Left lung (tissue), 10 donors: ENCODE data around the gene PISD. TPM values are rescaled to one million over a fixed set of nuclear protein-coding genes. Genes with fewer than 3 reads are reported as not detected.

Source experiments
- ATAC-seq: fragments of 200-7000 bp; cut with Tn5 transposase; one replicate; pipeline ENCODE4 v1.9.1; 2020; ENCODE audit warnings: moderate library complexity
- DNase-seq, 4 donors: peaks; one replicate each; pipeline ENCODE4 v3.0.0-alpha.2; 2013 to 2020
- H3K27ac ChIP-seq, 2 donors: fragments of 200-600 bp; sonication (generic) in 1 of 2; one replicate each; pipeline versions ENCODE4 v1.5.0 to v1.8.0; 2020 to 2021
- H3K27me3 ChIP-seq, 2 donors: fragments of 200-600 bp; sonication (generic) in 1 of 2; one replicate each; pipeline versions ENCODE4 v1.5.0 to v1.8.0; 2020 to 2021
- H3K36me3 ChIP-seq, 2 donors: fragments of 200-600 bp; sonication (generic) in 1 of 2; one replicate each; pipeline versions ENCODE4 v1.5.0 to v1.8.0; 2020 to 2021
- H3K4me1 ChIP-seq, 2 donors: fragments of 200-600 bp; one replicate each; pipeline ENCODE4 v1.8.0; 2021
- H3K4me3 ChIP-seq, 2 donors: fragments of 200-600 bp; sonication (generic) in 1 of 2; one replicate each; pipeline versions ENCODE4 v1.5.0 to v1.8.0; 2020 to 2021; ENCODE audit warnings: mild to moderate bottlenecking in 1 of 2
- H3K9me3 ChIP-seq, 2 donors: fragments of 200-600 bp; sonication (generic) in 1 of 2; one replicate each; pipeline versions ENCODE4 v1.5.0 to v1.8.0; 2020 to 2021
- CTCF ChIP-seq, 2 donors: fragments of 200-600 bp; sonication (generic) in 1 of 2; IDR thresholded peaks; one replicate each; pipeline versions ENCODE4 v1.5.0 to v1.8.0; 2021; ENCODE audit warnings: antibody characterized with exemption in 2 of 2
- intact Hi-C, 2 donors: fragments of 100-400 bp; cut with DNase I; formaldehyde crosslinking; loops; one replicate each; pipeline versions ENCODE4 v1.11.2 to v1.14.2; 2022
- polyA plus RNA-seq, 6 donors: library from polyadenylated mRNA; unstranded; fragments of 120-200 nt; gene quantifications; one replicate each; pipeline ENCODE4 v1.2.1, GENCODE V29; 2013; ENCODE audit not compliant: insufficient read length in 6 of 6
- total RNA-seq, 2 donors: library from RNA; stranded (reverse); fragmentation: NEBNext Ultra II Directional; extraction: Animal tissue kit (Norgen Biotek cat#: 25700); gene quantifications; one replicate each; pipeline ENCODE4 v1.2.1, GENCODE V29; 2021
- donor health status: DM: no; HTN: yes; CAD: no.
- donor health status: DM: no; HTN: no; CAD: no.

Gene PISD
- total and polyA plus RNA-seq, 8 donors, result 22.6 to 60.5 (median 29.0) TPM

- H3K4me3 ChIP-seq, result no peak overlapping the region
- H3K36me3 ChIP-seq, result peaks cover 0 to 51% of the 10 kb centered on the region in 2 donors
- no peaks in the 10 kb centered on the region for H3K9me3 ChIP-seq
- peak; percentile 9 for ATAC-seq
- H3K27ac ChIP-seq, result peak overlapping the region in 1 of 2 donors; percentile 60
- no peaks in the 10 kb centered on the region for H3K27me3 ChIP-seq
- TF ChIP-seq CTCF (IDR thresholded peaks at IDR 0.05), result no peak
- intact Hi-C loops, result no loop called here
- H3K4me1 ChIP-seq, result peaks cover 0 to 27% of the 10 kb centered on the region in 2 donors
- DNase-seq, result peak in 1 of 4 donors; percentile 79
Measured at GRCh38 chr22:31616315-31616980, 45.6 kb downstream of the PISD start.

GRCh38 chr22:31615940-31616314, 46.1 kb downstream of the PISD start:
- DNase-seq (no peak), ATAC-seq (no peak)
- TF ChIP-seq CTCF (IDR thresholded peaks at IDR 0.05), result no peak
- H3K9me3 ChIP-seq, result no peaks in the 10 kb centered on the region
- intact Hi-C loops, result no loop called here
- peaks cover 0 to 46% of the 10 kb centered on the region in 2 donors for H3K36me3 ChIP-seq
- H3K4me3 ChIP-seq, result no peak overlapping the region
- H3K27me3 ChIP-seq, result no peaks in the 10 kb centered on the region
- peaks cover 3 to 27% of the 10 kb centered on the region in 2 donors for H3K4me1 ChIP-seq
- peak overlapping the region in 1 of 2 donors; percentile 60 for H3K27ac ChIP-seq

GRCh38 chr22:31615491-31615860, 46.5 kb downstream of the PISD start:
- Histone ChIP-seq H3K9me3 (no peaks in the 10 kb centered on the region), H3K27me3 (no peaks in the 10 kb centered on the region), H3K4me3 (no peak overlapping the region), H3K36me3 (peaks cover 0 to 41% of the 10 kb centered on the region in 2 donors), H3K4me1 (peaks cover 6 to 27% of the 10 kb centered on the region in 2 donors), H3K27ac (peak overlapping the region in 1 of 2 donors; percentile 60)
- ATAC-seq (no peak), DNase-seq (no peak)
- TF ChIP-seq CTCF (IDR thresholded peaks at IDR 0.05), result no peak
- intact Hi-C loops, result no loop called here

GRCh38 chr22:31614781-31615490, 47.1 kb downstream of the PISD start:
- Histone ChIP-seq H3K9me3 (no peaks in the 10 kb centered on the region), H3K27me3 (no peaks in the 10 kb centered on the region), H3K4me1 (peaks cover 6 to 27% of the 10 kb centered on the region in 2 donors), H3K4me3 (no peak overlapping the region), H3K36me3 (peaks cover 0 to 40% of the 10 kb centered on the region in 2 donors), H3K27ac (no peak overlapping the region)
- TF ChIP-seq CTCF (IDR thresholded peaks at IDR 0.05), result no peak
- ATAC-seq (no peak), DNase-seq (peak in 1 of 4 donors; percentile 79)
- intact Hi-C loops, result no loop called here

- DNase-seq (no peak), ATAC-seq (no peak)
- no peaks in the 10 kb centered on the region for H3K9me3 ChIP-seq
- H3K36me3 ChIP-seq, result peaks cover 0 to 38% of the 10 kb centered on the region in 2 donors
- H3K27ac ChIP-seq, result no peak overlapping the region
- no peak overlapping the region for H3K4me3 ChIP-seq
- peaks cover 6 to 27% of the 10 kb centered on the region in 2 donors for H3K4me1 ChIP-seq
- intact Hi-C loops, result no loop called here
- H3K27me3 ChIP-seq, result no peaks in the 10 kb centered on the region
- TF ChIP-seq CTCF (IDR thresholded peaks at IDR 0.05), result no peak
Measured at GRCh38 chr22:31613904-31614296, 48.1 kb downstream of the PISD start.
